ENCODE results near the gene SMIM8. TPM values are rescaled to one million over a fixed set of nuclear protein-coding genes. Genes with fewer than 3 reads are reported as not detected.

The SMIM8 gene
- total RNA-seq, 1 experiment from 2014 or later = 6.6 TPM

DNA sequence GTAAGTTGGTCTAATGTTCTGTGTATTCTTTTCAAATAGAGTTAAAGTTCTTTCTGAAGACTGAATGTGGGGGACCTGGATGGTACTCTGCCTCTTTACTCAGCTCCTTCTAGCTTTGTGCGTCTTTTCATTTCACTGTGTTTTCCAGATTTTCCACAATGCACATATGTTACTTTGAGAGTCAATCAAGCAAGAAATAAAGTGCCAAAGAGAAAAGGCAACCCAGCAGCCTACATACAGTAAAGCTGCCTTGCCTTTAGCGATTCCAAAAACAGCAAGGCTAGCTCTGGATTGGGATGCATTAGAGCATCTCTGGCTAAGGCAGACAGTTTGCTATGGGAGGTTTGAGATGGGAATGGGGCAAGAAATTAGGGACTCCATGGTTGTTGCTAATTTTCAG, 27.5 kb downstream of the SMIM8 start:
- no peak overlapping the region for H2BK5ac ChIP-seq (ENCODE audit: insufficient read length, low read length)
- no peaks in the 10 kb centered on the region for H3K23me2 ChIP-seq (ENCODE audit: insufficient read length, low read depth, low read length, poor library complexity, severe bottlenecking)
- no peak overlapping the region for H2BK15ac ChIP-seq (ENCODE audit: low read depth, low read length)
- DNase-seq = no peak
- H4K5ac ChIP-seq (ENCODE audit: insufficient read length, low read depth, low read length) = no peak overlapping the region
- TF ChIP-seq, protein P1, sequence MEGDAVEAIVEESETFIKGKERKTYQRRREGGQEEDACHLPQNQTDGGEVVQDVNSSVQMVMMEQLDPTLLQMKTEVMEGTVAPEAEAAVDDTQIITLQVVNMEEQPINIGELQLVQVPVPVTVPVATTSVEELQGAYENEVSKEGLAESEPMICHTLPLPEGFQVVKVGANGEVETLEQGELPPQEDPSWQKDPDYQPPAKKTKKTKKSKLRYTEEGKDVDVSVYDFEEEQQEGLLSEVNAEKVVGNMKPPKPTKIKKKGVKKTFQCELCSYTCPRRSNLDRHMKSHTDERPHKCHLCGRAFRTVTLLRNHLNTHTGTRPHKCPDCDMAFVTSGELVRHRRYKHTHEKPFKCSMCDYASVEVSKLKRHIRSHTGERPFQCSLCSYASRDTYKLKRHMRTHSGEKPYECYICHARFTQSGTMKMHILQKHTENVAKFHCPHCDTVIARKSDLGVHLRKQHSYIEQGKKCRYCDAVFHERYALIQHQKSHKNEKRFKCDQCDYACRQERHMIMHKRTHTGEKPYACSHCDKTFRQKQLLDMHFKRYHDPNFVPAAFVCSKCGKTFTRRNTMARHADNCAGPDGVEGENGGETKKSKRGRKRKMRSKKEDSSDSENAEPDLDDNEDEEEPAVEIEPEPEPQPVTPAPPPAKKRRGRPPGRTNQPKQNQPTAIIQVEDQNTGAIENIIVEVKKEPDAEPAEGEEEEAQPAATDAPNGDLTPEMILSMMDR (conservative IDR thresholded peaks at IDR 0.05) = no peak
- H3K79me2 ChIP-seq (ENCODE audit: insufficient read depth, low read length) = no peaks in the 10 kb centered on the region
- H3K27me3 Mint-ChIP-seq (ENCODE audit: low read depth) = no peaks in the 10 kb centered on the region
- no peak overlapping the region for H2BK120ac ChIP-seq (ENCODE audit: low read depth, low read length, poor library complexity, severe bottlenecking)
- no peak overlapping the region for H3K4me3 Mint-ChIP-seq
- no peak overlapping the region for H2AK5ac ChIP-seq (ENCODE audit: insufficient read length, low read length)
- H3K9me3 ChIP-seq (ENCODE audit: control insufficient read depth, low read depth, low read length) = no peaks in the 10 kb centered on the region
- no peak overlapping the region for H2AFZ ChIP-seq (ENCODE audit: low read length)
- H3K23ac ChIP-seq (ENCODE audit: insufficient read length, low read depth, low read length) = no peak overlapping the region
- H3K18ac ChIP-seq (ENCODE audit: insufficient read length, low read depth, low read length) = no peak overlapping the region
- H3K27ac ChIP-seq (ENCODE audit: insufficient read length, low read depth, low read length) = no peak overlapping the region
- H4K8ac ChIP-seq (replicated peaks; ENCODE audit: insufficient read length, low read depth, low read length) = no peak overlapping the region
- WGBS (ENCODE audit: extremely low coverage, insufficient read length, low lambda C conversion rate) = no CpG with 5 or more reads among the region's 2 CpGs
- H3K4me1 ChIP-seq (ENCODE audit: insufficient read depth, low read length) = no peaks in the 10 kb centered on the region
- no peak overlapping the region for H4K91ac ChIP-seq (ENCODE audit: insufficient read length, low read depth, low read length)
- H3K14ac ChIP-seq (ENCODE audit: insufficient read depth, low read length) = no peak overlapping the region
- no peak overlapping the region for H3K4ac ChIP-seq (ENCODE audit: low read depth, low read length)
- H3K9ac ChIP-seq (ENCODE audit: extremely low read depth, insufficient read length, low read length) = no peak overlapping the region
- no peaks in the 10 kb centered on the region; the same call in 1 of the 2 replicates for H3K27me3 ChIP-seq (ENCODE audit: insufficient read depth, low read length)
- H3K36me3 Mint-ChIP-seq (ENCODE audit: insufficient read depth in 1 of 3, low read depth in 3 of 3) = no peaks in the 10 kb centered on the region
- H3K56ac ChIP-seq (ENCODE audit: insufficient read length, low read depth, low read length) = no peak overlapping the region
- no peaks in the 10 kb centered on the region for H3K9me3 Mint-ChIP-seq
- H4K20me1 ChIP-seq (ENCODE audit: control insufficient read depth, insufficient read depth, insufficient read length) = no peaks in the 10 kb centered on the region
- H2BK12ac ChIP-seq (ENCODE audit: insufficient read length, low read depth, low read length) = no peak overlapping the region
- no peak overlapping the region for H3K4me2 ChIP-seq (ENCODE audit: insufficient read depth, insufficient read length, low read length)
- no peak overlapping the region for H3T11ph ChIP-seq (ENCODE audit: low read length)
- no peak overlapping the region for H2BK20ac ChIP-seq (ENCODE audit: low read depth, low read length, poor library complexity, severe bottlenecking)
- H3K79me1 ChIP-seq (ENCODE audit: insufficient read depth, low read depth, low read length, poor library complexity, severe bottlenecking) = no peaks in the 10 kb centered on the region
- no peaks in the 10 kb centered on the region for H3K4me1 Mint-ChIP-seq
- H3K27ac Mint-ChIP-seq = no peak overlapping the region

All from H9 (cell line).